ENCODE data around the gene MICALL1. TPM values are rescaled to one million over a fixed set of nuclear protein-coding genes. Genes with fewer than 3 reads are reported as not detected.

MICALL1 gene
- total RNA-seq, 1 donor from 2014 or later, result 43.9 TPM

- Histone ChIP-seq H3K27me3 (no peaks in the 10 kb centered on the region), H3K4me1 (peaks cover 9 to 23% of the 10 kb centered on the region in 2 donors), H3K9me3 (no peaks in the 10 kb centered on the region), H3K27ac (peak overlapping the region; percentile 75 to 79), H3K36me3 (peaks cover 21 to 29% of the 10 kb centered on the region in 2 donors), H3K4me3 (no peak overlapping the region)
- peak in 1 of 2 donors; percentile 75 for DNase-seq (ENCODE audit: low spot score in 2 of 2)
- no peak for TF ChIP-seq CTCF (IDR thresholded peaks at IDR 0.05)
- intact Hi-C loops (cut with DNase I), result loop anchor here (5.0 kb wide), 1 partner anchor 40 kb away; no protein-coding TSS in a partner anchor
Measured at GRCh38 chr22:37892566-37893335, 13.3 kb upstream of the MICALL1 start.

DNA sequence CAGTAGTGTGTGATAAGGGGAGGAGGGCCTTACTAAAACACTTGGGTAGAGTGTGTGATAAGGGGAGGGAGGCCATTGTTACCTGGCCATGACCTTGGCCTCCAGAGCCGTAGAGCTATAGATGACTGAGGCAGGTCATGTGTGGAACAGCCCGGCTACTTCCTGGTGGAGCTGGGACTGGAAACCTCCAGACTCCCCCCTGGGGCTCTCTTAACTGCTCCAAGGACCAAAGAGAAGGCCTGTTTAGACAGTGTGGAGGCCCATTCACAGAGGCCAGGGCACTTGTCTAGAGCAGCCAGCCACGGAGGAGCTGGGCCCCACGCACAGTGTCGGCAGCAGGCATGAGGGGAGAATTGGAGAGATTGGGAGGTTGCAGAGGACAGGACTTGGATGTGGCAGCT, 12.5 kb upstream of the MICALL1 start:
- H3K9me3 ChIP-seq, result no peaks in the 10 kb centered on the region
- no peak overlapping the region for H3K4me3 ChIP-seq
- H3K27ac ChIP-seq, result peak overlapping the region; percentile 75 to 79
- DNase-seq (ENCODE audit: low spot score in 2 of 2), result no peak
- TF ChIP-seq CTCF (IDR thresholded peaks at IDR 0.05), result no peak
- intact Hi-C loops (cut with DNase I), result loop anchor here (5.0 kb wide), 1 partner anchor 39 kb away; no protein-coding TSS in a partner anchor
- peaks cover 13 to 24% of the 10 kb centered on the region in 2 donors for H3K36me3 ChIP-seq
- H3K4me1 ChIP-seq, result peaks cover 9 to 23% of the 10 kb centered on the region in 2 donors
- H3K27me3 ChIP-seq, result no peaks in the 10 kb centered on the region

DNA sequence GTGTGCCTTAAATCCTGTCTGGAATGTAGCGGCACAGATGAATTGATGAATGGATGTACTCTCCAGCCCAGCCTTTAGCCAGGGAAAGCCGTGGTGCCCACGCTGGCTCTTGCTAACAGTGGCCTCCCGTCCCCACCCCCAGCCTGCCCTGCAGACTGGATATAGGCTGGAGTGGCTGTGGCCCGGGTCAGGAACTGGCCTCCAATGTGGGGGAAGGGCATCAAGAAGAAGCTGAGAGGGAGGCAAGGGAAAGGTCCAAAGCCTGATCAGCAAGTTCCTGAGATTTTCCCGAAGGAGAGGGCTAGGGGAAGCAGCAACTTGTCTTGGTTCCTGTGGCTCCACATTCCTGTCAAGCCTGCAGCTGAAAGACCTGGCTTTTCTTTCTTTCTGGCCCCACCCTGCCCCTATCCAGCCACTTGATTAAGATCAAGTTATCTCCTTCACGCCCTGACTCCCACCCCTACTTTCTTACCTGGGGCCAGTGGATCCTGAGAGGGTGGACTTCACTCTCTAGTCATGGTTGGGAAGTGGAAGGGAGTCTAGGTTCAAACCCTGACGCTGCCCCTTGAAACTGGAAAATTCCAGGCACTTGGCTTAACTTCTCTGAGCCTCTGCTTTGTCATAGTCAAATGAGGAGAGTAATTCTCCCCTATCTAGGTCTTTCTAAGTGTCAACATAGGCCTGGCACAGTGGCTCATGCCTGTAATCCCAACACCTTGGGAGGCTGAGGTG, 11.0 kb upstream of the MICALL1 start:
- Histone ChIP-seq H3K4me3 (no peak overlapping the region), H3K27me3 (no peaks in the 10 kb centered on the region), H3K9me3 (no peaks in the 10 kb centered on the region), H3K36me3 (peaks cover 0 to 9% of the 10 kb centered on the region in 2 donors), H3K4me1 (peaks cover 9 to 23% of the 10 kb centered on the region in 2 donors), H3K27ac (no peak overlapping the region)
- no peak for DNase-seq (ENCODE audit: low spot score in 2 of 2)
- intact Hi-C loops (cut with DNase I), result loop anchor here (5.0 kb wide), 1 partner anchor 37 kb away; no protein-coding TSS in a partner anchor
- no peak for TF ChIP-seq CTCF (IDR thresholded peaks at IDR 0.05)

GRCh38 chr22:37896181-37896592, 9.9 kb upstream of the MICALL1 start:
- Histone ChIP-seq H3K9me3 (no peaks in the 10 kb centered on the region), H3K4me1 (peaks cover 5 to 23% of the 10 kb centered on the region in 2 donors), H3K27ac (peak overlapping the region in 1 of 2 donors; percentile 8), H3K36me3 (no peaks in the 10 kb centered on the region), H3K4me3 (no peak overlapping the region), H3K27me3 (no peaks in the 10 kb centered on the region)
- intact Hi-C loops (cut with DNase I), result no loop called here
- TF ChIP-seq CTCF (IDR thresholded peaks at IDR 0.05), result no peak
- DNase-seq (ENCODE audit: low spot score in 2 of 2), result no peak

DNA sequence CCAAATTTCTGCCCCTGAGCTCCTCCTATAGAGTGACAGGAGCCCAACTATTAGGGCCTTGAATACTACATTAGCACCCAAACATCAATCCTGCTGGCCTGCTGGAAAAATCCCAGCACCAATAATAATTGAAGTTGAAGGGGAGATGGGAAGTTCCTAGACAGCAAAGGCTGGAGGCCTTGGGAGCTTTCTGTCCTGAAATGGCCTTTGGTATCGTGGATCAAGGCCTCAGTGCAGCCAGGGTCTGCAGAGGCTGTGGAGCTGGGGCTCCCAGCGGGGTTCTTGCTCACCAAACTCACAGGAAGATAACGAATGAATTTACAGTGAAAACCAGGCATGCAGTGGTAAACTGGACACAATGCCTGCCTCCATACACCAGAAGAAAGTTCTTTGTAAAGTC, 9.2 kb upstream of the MICALL1 start:
- H3K27me3 ChIP-seq, result no peaks in the 10 kb centered on the region
- H3K4me3 ChIP-seq, result no peak overlapping the region
- H3K9me3 ChIP-seq, result no peaks in the 10 kb centered on the region
- peaks cover 5 to 23% of the 10 kb centered on the region in 2 donors for H3K4me1 ChIP-seq
- no peaks in the 10 kb centered on the region for H3K36me3 ChIP-seq
- TF ChIP-seq CTCF (IDR thresholded peaks at IDR 0.05), result no peak
- H3K27ac ChIP-seq, result peak overlapping the region in 1 of 2 donors; percentile 8
- intact Hi-C loops (cut with DNase I), result no loop called here
- DNase-seq (ENCODE audit: low spot score in 2 of 2), result no peak

Measured in ascending aorta (tissue), 2 donors.